Activated T-helper 1 cell treated with anti-CD3 and anti-CD28 coated beads, Interleukin-2, amount 50 U/mL, for 16 hours (primary cell): Measurements from ENCODE around the gene SLC38A10.

ENCODE experiments used
- DNase-seq, 2 donors: peaks; one replicate each; pipeline ENCODE4 v3.0.0-alpha.2; 2020; ENCODE audit warnings: low read depth in 1 of 2, low spot score in 1 of 2

Gene SLC38A10

DNA sequence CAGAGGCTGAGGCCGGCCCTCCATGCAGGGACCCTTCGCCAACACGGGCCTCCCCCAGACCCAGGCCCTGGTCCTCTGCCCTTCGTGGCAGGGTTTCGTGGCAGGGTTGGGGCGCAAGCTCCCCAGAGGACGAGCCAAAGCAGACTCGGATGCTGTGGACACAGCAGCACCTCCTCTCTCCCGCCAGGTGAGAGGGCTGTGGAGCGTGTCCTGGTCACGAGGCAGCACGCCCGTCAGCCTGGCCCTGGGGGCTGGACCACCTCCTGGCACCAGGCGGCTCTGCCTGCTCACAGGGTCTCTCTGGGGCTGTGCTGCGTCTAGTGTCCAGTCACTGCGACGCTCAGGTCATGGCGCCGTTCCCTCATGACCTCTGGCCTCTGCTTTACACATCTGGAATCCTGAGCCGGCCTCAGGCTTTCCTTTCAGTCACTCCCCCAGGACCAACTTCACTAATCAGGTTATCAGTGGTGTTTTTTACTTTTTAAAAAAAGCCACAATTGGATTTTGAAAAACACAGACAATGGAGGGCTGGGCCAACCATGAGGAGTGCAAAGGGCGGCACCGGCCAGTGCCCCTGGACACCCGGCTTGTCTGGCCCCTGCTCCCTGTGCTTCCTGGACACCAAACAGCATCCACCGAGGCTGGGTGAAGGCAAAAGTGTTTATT, 50.6 kb downstream of the SLC38A10 start:
- no peak for DNase-seq

DNA sequence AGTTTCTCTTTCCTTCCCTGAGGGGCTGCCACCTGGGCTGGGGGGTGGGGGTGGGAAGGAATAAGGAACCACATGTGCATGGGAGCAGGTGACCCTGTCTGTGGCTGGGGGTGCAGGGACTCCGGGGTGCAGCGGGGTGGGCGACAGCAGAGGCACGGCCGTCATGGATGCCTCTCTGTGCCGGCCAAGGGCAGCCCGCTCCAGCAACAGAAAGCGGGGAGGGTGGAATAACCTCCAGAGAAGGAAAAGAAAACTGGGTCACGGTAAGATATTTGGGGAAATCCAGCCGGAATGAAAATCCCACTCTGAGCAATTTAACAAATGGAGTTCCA, 51.8 kb downstream of the SLC38A10 start:
- DNase-seq, result no peak

DNA sequence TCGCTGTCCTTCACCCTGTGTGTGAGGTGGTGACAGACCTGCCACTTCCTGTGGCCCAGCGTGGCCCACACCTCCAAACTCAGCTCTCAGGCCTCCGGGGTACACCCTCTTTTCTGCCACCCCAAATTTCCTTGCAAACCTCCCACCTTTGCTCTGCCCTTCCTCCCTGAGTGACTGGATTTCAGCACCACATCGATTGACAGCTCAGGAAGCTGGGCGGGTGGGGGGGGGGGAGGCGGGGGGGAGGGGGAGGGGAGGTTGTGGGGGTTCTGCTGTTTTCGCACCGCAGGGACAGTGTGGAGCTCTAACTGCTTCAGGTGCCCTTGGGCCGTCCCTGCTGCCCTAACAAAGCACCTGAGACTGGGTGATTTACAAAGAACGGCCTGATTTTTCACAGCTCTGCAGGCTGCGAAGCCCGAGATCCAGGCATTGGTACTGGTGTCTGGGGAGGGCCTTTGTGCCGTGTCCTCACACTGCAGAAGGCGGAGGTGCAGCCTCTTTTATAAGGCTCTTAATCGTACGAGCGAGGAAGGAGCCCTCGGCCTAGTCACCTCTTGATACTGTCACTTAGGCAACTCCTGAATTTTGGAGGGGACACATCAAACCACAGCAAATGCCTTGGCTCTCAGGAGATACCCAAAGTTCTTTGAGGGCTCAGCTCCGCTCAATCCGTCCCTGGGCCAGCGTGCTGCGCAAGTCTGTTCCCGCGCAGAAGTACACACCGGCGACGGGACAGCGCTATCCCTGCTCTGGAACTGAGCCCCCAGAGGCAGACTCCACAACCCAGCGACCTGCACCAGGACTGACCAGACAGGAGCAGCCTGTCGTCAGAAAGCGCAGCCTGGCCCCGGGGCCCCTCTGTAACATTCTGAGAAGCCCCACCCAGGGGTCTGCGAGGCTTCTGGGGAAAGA, 52.4 kb downstream of the SLC38A10 start:
- DNase-seq, result no peak

DNA sequence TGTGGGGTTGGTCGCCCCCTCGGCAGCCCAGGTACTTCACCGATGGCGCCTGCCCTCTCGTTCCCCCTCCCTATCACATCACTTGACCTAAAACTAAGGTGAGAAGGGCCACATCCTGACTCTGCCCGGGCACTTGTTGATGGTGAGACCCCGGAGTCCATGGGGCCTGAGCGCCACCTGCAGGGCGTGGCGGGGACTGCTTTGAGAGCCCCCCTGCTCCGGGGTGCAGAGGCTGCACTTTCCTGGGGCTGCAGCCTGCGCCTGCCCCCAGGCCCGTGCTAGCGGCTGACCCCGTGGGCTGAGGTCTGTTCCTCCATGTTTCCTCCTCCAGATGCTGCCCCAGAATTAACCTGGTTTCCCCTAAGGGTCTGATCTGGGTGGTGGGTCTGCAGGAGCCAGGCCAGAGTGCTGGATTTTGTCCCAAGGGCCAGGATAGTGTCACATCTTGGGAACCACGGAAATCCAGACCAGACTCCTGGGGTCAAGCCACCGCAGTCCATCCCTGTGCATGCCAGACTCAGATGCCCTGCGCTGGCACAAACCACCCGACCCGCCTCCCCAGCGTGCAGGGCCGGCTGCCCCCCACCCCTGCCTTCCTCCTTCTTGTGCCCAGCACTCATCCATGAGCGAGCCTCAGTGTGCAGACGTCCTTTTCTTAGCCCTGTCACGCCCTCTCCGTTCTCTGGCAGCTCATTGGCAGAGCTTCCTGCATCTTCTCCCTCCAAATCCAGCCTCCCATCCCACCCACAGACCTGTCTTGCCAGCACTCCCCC, 53.3 kb downstream of the SLC38A10 start:
- peak; percentile 37 for DNase-seq

DNA sequence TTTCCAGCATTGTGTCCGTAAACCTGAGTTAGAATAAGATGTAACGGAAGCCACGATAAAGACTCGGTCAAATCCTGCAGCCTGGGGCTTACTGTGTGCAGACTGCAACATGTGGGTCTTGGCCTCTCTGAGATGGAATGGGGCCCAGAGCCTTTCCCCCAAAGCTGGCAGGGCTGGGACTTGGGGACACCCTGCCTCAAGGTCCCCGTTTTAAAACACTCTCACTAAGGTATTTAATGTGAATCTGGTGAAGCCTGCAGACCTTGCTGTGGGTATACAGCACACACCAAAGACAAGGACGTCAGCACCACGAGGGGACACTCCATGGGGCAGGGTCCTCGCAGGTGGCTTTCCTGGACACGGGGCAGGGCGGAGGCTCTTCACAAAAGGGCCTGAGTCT, 53.9 kb downstream of the SLC38A10 start:
- no peak for DNase-seq

DNA sequence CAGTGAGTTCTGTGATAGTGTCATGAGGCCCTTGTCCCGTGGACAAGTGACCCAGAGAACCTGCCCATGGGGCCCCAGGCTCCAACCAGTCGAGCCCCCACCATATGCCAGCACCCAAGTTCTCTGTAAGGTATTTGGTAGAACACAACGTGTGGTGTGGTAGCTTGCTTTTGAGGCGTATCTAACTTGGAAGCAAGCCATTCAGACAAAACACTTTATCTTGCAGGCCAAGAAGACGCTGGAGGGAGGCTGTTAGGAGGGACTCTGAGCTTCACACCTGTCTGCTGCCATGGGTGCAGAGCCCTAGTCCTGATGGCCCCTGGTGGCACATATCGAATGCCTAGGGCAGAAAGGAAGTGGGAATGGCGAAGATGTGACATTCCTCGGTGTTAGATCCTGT, 54.3 kb downstream of the SLC38A10 start:
- DNase-seq, result no peak

DNA sequence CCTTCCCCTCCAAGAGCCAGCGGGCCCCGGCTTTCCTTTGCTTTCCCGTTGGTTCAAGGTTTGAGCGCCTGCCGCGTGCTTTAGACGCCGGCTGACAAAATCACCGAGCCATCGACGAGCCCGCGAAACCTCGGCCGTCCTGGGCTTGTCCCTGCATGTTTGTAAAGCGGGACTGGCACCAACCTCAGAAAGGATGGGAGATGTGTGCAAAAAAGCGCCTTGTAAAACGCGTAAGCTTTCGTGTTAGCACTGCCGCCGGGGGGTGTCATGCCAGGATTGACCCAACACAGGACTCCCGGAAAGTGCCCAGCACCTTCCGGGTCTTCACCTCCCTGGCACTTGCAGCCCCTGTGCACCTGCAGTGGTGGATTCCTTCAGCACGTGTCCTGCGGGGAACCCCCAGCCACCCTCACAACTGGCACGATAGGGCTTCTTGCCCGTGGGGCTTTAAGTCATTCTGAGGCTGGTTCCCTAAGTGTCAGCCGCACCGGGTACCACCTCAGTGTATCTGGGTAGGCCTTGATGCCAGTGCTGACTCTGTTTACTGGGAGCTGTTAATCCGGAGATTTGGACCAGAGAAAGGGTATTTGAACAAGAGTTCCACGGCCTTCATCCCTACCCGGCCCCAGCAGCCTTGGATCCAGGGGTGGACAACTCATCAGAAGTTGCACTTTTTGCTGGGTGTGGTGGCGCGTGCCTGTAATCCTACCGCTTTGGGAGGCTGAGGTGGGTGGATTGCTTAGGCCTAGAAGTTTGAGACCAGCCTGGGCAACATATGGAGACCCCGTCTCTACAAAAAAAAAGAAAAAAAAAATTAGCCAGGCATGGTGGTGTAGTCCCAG, 55.2 kb downstream of the SLC38A10 start:
- DNase-seq, result peak in 1 of 2 donors; percentile 21

DNA sequence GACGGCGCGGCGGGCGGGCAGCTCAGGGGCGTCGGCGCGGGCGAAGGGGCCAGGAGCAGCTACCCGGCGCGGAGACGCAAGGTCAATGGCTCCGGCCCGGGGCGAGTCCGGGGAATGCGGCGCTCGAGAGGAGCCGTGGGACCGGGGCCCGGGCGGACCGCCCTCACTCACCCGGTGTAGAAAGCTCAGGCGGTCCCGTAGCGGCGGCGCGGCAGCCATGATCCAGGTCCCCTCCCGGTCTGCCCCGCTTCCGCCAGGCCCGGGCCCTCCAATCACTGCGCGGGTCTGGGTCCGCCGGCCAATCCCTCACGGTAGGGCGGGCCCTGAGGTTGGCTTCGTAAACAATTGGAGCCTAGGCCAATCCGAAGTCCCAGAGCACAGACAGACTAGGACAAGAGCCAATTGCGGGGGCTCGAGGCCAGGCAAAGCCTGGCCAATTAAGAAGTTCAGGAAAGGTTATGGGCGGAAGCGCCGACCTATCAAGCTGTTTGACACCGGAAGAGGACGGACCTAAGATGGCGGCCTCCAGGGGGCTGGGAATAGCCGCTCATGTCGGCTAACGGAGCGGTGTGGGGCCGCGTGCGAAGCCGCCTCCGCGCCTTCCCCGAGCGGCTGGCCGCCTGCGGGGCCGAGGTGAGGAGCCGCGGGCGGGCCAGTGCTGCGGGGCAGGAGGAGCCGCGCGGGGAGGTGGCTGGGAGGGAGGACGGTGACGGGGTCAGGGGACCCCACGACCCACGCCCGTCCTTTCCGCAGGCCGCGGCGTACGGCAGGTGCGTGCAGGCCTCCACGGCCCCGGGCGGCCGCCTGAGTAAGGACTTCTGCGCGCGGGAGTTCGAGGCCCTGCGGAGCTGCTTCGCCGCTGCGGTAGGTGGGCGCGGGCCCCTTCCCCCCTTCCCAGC, 56.0 kb downstream of the SLC38A10 start, which contains the start of the genes NDUFAF8 and TEPSIN:
Gene NDUFAF8, plus strand, starts transcription at position 504 of the 899 bp plus-strand sequence. Its CDS starts 46 bp downstream, at position 550.
Gene TEPSIN, minus strand, starts transcription at position 241 of the 899 bp plus-strand sequence. Its CDS starts 22 bp downstream, at position 219.
- peak; percentile 87 to 91 for DNase-seq

DNA sequence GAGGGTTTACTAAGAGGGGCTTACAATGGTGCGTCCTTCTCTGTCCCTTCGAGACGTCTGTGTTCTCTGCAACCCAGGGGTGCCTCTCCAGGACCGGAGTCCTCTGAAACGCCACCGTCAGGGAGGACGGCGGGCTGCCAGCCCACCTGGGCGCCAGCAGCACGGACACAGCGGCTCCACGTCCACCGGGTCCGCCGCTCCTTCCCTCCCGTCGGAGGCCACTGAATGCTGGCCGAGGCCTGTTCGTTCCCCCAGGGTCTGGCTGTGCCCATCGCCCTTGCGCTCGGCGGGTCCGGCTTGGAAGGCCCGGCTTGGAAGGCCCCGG, 56.7 kb downstream of the SLC38A10 start:
- DNase-seq, result no peak

DNA sequence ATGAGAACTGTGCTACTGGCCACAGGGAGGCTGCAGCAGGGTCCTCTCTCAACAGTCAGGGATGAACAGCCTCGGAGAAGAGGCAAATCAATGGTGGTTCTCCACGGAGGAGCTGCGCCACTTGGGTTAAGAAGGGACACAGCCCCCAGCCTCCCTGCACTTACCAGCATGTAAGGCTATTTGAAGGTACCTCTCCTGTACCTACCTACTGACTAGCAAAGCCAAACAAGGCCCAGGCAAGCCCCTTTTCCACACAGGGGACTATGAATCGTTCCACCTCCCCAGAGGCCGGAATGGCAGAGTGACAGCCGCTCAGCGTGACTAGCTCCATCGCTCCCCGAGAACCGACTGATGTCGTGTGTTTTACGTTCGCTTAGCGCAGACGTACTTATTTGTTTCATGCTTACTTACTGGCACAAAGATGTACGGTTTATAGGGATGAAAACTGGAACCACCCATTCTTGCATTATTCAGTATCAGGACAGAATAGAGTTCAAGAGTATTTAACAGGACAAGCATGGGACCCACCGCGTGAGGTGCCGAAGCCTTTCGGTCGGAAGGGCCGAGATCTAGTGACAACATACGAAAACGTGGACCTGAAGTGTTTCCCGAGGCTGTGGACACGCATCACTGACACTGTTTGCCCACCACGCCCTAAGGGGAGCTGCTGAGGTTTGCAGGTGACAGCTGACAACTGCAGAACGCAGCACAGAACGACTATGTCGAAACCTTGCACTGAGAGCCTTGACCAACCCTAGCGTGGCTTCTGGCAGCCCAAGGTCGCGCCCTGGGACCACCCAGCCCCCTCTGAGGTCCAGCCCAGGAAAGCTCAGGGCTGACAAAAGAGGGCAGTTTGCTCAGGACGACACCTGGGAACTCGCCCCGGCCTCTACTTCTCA, 57.3 kb downstream of the SLC38A10 start:
- no peak for DNase-seq

DNA sequence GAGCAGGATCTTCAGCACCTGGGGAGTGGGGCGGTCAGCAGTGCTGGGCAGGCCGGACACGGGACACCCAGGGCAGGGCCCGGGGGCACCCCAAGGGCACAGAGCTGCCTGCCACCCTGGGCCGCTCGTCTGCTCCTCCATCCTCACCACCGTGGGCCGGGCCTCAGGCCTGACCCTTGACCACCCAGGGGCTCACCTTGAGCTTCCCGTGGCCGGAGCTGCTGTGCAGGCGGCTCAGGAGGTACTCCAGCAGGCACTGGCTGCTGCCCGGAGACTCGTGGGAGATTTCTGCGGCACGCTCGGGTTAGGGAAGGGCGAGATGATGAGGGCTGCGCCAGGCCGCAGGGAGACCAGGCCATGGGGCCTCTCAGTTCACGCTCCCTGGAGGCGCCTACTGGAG, 58.3 kb downstream of the SLC38A10 start:
- no peak for DNase-seq

DNA sequence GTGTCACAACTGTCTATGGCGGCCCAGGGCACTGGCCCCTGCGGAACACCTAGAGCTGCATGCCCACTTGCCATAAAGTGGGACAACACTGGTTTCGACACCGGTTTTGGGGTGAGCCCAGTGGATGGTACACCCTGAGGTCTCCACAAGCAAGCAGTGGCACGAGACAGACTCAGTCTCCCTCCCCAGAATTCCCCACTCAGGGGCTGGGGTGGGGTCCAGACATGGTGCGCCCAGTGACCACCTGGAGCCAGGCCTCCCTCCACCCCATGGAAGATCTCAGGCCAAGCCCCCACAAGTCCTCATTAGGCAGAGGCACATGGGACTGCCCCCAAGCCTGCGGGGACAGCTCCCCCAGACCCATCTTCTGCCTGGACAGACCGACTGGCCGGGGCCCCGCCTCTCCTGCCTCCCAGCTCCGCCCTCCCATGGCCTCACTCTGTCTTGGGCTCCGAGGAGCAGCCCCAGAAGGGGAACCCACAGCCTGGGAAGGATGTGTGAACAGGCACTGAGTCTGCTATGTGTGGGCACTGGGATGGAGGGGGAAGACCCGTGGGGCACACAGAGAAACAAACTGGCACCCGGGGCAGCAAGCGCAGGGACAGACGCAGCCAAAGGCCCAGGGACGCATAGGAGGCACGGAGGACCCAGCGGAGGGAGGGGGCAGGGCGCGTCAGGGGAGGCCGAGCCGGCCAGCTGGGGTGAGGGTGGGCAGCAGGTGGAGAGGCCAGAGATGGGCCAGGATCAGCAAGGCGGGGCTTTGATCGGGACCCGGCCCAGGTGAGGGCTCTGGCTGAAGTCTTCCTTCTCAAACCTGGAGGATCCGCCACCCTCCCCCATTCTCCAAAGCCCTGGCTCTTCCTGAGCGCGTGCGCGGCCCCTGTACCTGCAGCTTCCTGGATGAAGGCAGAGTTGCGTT, 59.0 kb downstream of the SLC38A10 start:
- DNase-seq, result no peak

DNA sequence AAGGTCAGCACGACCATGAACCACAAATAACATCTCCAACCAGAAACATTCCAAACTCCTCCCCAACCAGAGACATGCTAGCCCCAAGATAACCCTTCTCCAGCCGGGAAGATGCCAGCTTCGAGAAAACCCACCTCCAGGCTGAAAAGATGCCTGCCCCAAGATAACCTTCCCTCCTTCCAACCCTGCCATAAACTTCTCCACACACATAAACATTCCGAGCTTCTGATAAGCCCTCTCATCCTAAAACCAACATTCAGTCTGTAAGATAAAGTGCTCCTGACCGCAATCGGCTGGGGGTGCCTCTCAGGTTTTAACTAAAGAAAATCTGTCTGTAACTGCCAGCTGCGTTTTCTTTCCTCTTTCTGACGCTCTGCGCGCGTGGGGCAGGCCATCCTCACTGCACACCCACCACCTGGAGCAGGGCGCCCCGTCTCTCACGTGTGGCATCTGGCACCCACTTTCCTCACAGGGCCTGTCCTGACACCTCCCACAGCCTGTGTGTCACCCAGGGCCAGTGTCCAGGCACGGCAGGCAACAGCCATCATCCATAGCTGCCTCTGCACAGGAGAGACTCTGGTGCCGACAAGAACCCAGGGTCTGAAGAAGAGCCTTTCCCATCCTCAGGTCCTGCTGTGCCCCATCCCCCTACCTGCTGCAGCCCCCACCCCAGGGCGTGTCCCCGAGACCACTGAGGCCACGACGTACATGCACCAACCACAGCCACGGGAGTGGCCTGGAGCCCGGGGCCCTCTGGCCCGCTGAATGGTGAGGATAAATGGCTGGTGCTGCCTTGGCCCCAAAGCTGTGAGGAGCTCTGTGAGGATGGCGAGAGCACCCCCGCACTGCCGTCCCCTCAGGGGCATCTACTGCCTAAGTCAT, 59.9 kb downstream of the SLC38A10 start:
- no peak for DNase-seq

DNA sequence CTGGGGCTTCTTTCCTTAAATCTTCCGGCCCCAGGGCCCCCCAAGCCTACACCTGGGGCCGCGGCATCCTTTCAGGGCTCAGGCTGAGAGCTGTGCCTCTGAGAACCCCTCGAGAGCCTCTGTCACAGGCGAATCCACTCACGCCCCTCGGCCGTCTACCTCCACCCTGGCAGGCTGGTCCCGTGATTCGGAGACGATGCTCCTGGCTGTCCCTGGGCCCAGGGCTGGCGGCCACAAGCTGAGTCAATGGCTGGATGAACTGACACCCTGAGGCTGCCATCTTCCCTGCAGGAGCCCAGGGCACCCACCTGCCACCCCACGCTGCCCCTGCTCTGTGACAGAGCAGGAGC, 60.6 kb downstream of the SLC38A10 start:
- DNase-seq, result no peak

DNA sequence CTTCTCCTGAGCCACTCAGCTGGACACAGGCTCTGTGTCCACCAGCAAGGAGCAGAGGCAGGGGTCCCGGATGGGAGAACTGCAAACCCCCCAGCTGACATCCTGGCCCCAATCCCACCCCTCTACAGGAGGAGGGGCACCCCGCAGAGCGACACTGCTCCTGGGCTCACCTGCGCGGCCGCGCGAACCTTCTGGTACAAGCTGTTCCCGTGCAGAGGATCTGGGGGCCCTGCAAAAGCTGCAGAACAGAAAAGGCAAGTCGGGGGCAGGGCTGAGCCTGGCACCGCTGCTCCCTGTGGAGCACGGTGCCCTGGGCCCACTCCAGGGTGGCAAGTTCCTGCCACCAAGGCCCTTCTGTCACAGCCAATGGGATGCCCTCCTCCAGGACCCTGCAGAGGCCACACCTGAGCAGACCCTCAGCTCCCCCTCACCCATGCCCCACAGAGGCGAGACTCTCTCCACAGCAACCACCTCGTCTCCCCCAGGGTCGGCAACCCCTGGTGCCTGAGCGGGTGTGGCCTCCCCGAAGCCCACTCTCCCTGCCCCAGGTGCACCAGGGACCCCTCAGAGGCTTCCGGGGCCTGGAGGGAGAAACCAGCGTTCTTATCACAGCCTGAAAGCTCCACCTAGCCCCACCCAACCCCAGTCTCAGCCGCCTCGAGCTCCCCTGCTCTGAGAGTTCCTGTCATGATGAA, 61.1 kb downstream of the SLC38A10 start:
- no peak for DNase-seq

DNA sequence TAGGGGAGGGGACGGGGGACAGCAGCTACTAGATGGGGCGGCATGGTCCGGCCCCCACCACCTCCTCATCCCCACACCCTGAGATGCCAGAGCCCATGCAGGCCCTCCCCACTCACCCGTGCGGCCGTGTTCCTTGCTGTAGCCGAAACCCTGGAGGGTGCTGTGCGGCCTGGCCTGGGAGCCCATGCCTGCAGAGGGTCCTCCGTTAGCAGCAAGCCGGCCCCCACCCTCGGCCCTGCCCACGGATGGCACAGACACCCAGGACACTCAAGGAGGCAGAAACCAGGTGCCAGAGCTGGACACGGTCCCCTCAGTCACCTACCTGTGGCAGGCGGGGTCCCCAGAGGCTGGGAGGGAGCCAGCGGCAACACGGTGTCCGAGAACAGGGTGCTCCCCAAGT, 61.8 kb downstream of the SLC38A10 start:
- no peak for DNase-seq
